Transverse colon (tissue), 3 donors: ENCODE measurements around the gene OR9Q2.

Source experiments
- EP300 ChIP-seq: sonication (generic); formaldehyde crosslinking; IDR thresholded peaks from one replicate; pipeline ENCODE4 v1.6.1; 2017; ENCODE audit warnings: antibody characterized with exemption, low read depth
- TF ChIP-seq, protein P1 (sequence below), 5 experiments: fragments of 200-600 bp in 3 of 5; fragments of 450-650 bp in 2 of 5; sonication (generic) in 3 of 5; IDR thresholded peaks; 1 replicate in 2 of 5; 2 replicates in 3 of 5; pipeline ENCODE4 v1.5.1; 2016 to 2017; ENCODE audit warnings: antibody characterized with exemption in 5 of 5, inconsistent platforms in 3 of 5, mild to moderate bottlenecking in 2 of 5, moderate library complexity in 1 of 5

DNA sequence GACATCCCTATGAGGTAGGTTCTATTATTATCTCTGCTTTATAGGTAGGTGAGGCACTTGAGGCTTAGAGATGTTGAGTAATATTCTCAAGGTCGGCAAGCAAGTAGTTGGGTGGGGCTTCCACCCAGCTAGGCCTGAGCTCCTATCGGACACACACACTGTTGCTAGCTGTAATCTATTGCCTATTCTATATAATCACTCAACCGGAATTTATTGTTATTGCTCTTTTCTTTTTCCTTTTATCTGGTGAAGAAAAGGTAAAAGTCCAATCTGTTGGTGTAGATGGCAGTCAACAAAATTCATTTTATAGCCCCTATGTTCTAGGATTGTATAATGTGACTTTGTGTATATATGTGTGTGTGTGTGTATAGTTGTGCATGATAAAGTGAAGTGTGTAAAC is 3.4 kb downstream of the OR9Q2 start:
- TF ChIP-seq, protein P1, sequence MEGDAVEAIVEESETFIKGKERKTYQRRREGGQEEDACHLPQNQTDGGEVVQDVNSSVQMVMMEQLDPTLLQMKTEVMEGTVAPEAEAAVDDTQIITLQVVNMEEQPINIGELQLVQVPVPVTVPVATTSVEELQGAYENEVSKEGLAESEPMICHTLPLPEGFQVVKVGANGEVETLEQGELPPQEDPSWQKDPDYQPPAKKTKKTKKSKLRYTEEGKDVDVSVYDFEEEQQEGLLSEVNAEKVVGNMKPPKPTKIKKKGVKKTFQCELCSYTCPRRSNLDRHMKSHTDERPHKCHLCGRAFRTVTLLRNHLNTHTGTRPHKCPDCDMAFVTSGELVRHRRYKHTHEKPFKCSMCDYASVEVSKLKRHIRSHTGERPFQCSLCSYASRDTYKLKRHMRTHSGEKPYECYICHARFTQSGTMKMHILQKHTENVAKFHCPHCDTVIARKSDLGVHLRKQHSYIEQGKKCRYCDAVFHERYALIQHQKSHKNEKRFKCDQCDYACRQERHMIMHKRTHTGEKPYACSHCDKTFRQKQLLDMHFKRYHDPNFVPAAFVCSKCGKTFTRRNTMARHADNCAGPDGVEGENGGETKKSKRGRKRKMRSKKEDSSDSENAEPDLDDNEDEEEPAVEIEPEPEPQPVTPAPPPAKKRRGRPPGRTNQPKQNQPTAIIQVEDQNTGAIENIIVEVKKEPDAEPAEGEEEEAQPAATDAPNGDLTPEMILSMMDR (IDR thresholded peaks at IDR 0.05) = peak in 2 of 5 experiments; percentile 28 to 29
- peak; percentile 56 for TF ChIP-seq EP300
